Osteoblast (primary cell): ENCODE results near the gene TRPV3. TPM values are rescaled to one million over a fixed set of nuclear protein-coding genes. Genes with fewer than 3 reads are reported as not detected.

ENCODE experiments used
- DNase-seq: peaks from one replicate; pipeline ENCODE4 v3.0.0; 2011; ENCODE audit warnings: low spot score, mixed read lengths; ENCODE audit not compliant: insufficient read length; ENCODE audit errors: missing footprints
- H2AFZ ChIP-seq: 2 replicates; pipeline ENCODE4 v1.6.0; 2011; ENCODE audit warnings: mild to moderate bottlenecking, low read length
- H3K27ac ChIP-seq: 2 replicates; pipeline ENCODE4 v1.5.1; 2011; ENCODE audit warnings: mild to moderate bottlenecking, low read depth, low read length, moderate library complexity
- H3K27me3 ChIP-seq: 2 replicates; pipeline ENCODE4 v1.6.0; 2012; ENCODE audit warnings: mild to moderate bottlenecking, control low read depth, inconsistent platforms, low read length, moderate library complexity; ENCODE audit not compliant: insufficient read depth
- H3K36me3 ChIP-seq: 2 replicates; pipeline ENCODE4 v1.5.1; 2011; ENCODE audit warnings: mild to moderate bottlenecking, low read length, control low read depth, moderate library complexity; ENCODE audit not compliant: insufficient read depth
- H3K4me1 ChIP-seq: 2 replicates; pipeline ENCODE4 v1.5.1; 2011; ENCODE audit warnings: mild to moderate bottlenecking, low read length, control low read depth, moderate library complexity; ENCODE audit not compliant: insufficient read depth
- H3K4me2 ChIP-seq: 2 replicates; pipeline ENCODE4 v1.6.0; 2011; ENCODE audit warnings: mild to moderate bottlenecking, low read length; ENCODE audit not compliant: insufficient read depth
- H3K4me3 ChIP-seq: fragments of 200-600 bp; sonication (generic); 3 replicates; pipeline ENCODE4 v1.5.1; 2012; ENCODE audit warnings: mild to moderate bottlenecking, low read length, inconsistent platforms; ENCODE audit not compliant: insufficient read depth
- H3K79me2 ChIP-seq: 2 replicates; pipeline ENCODE4 v1.6.0; 2012; ENCODE audit warnings: mild to moderate bottlenecking, low read length, control low read depth, inconsistent platforms; ENCODE audit not compliant: insufficient read depth
- H3K9me3 ChIP-seq: 2 replicates; pipeline ENCODE4 v1.5.1; 2011; ENCODE audit warnings: low read depth, low read length, control low read depth
- H4K20me1 ChIP-seq: 2 replicates; pipeline ENCODE4 v1.6.0; 2012; ENCODE audit warnings: mild to moderate bottlenecking, low read length, control low read depth; ENCODE audit not compliant: insufficient read depth
- total RNA-seq: library from RNA; depleted of rRNA; stranded (reverse); fragments of >200 nt; gene quantifications from 2 replicates; pipeline ENCODE4 v1.2.3, GENCODE V29; 2012
- TF ChIP-seq, protein P1 (sequence below): IDR thresholded peaks from 2 replicates; pipeline ENCODE4 v1.5.1; 2011; ENCODE audit warnings: mild to moderate bottlenecking, low read depth, low read length, moderate library complexity; ENCODE audit errors: extremely low read depth

TRPV3 gene
- total RNA-seq, 1 donor: 0.36 TPM

DNA sequence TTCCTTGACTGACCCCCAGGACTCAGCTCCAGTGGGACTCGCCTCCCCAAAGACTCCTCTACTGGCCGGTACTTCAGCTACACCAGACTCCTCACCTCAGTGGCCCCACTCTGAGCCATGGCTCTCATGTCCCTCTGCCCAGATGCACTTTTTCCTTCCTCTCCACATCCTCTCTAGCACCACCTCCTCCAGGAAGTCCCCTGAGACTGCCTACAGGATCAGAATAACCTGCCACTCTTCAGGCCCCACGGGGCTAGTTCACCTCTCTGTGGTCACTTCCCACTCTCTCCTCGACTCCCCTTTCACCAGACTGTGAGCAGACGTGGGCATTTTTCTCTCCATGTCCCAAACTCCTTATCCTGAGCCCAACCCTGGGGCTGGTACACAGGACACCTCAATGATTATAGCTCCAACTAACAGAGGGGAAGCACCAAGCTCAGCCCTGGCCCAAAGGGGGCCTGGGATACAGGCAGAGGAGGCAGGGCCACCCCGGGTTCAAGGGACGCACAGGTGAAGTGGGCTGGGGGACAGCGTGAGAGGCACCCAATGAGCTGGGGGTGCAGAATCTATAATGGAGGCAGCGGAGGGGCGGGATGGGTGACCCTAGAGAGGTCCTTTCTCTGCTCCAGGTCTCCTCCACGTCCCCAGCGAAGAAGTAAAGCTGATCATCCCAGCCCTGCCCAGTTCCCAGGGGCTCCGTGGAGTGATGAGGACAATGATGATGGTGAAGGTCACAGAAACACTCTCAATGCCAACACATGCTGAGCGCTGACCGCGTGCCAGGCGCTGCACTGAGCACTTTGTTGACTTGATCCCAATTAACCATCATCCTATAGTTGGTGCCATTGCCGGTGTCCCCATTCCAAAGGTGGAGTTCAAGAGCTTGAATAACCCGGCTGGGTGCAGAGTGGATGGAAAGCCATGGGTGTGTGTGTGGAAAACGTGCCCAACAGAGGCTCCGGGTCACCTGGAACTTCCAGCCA lies 3.9 kb downstream of the TRPV3 start:
- Histone ChIP-seq H3K9me3 (no peaks in the 10 kb centered on the region), H4K20me1 (no peaks in the 10 kb centered on the region), H3K27ac (no peak overlapping the region), H2AFZ (no peak overlapping the region), H3K79me2 (no peaks in the 10 kb centered on the region), H3K27me3 (no peaks in the 10 kb centered on the region), H3K4me1 (no peaks in the 10 kb centered on the region), H3K4me2 (no peak overlapping the region), H3K4me3 (no peak overlapping the region), H3K36me3 (no peaks in the 10 kb centered on the region)
- DNase-seq: peak; percentile 85
- TF ChIP-seq, protein P1, sequence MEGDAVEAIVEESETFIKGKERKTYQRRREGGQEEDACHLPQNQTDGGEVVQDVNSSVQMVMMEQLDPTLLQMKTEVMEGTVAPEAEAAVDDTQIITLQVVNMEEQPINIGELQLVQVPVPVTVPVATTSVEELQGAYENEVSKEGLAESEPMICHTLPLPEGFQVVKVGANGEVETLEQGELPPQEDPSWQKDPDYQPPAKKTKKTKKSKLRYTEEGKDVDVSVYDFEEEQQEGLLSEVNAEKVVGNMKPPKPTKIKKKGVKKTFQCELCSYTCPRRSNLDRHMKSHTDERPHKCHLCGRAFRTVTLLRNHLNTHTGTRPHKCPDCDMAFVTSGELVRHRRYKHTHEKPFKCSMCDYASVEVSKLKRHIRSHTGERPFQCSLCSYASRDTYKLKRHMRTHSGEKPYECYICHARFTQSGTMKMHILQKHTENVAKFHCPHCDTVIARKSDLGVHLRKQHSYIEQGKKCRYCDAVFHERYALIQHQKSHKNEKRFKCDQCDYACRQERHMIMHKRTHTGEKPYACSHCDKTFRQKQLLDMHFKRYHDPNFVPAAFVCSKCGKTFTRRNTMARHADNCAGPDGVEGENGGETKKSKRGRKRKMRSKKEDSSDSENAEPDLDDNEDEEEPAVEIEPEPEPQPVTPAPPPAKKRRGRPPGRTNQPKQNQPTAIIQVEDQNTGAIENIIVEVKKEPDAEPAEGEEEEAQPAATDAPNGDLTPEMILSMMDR: no peak

DNA sequence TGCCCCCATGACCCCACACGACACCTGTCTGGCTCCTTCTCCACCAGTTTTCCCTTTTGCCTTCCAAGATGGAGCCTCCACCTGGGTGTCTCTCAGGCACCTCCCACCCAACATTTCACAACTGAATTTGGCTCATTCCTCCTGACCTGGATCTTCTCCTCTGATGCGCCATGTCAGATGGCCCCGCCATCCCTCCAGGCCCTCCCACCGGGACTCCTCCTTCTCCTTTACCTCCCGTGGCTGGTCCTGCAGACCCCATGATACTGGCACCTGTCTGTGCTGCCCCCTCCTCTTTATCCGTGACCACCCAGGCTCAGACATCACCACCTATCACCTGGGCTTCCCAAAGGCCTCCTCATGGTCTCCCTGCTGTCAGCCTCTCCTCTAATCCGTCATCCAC lies 4.7 kb downstream of the TRPV3 start:
- H3K4me2 ChIP-seq: no peak overlapping the region
- no peak overlapping the region for H2AFZ ChIP-seq
- H3K4me1 ChIP-seq: no peaks in the 10 kb centered on the region
- no peak overlapping the region for H3K4me3 ChIP-seq
- peak; percentile 59 for DNase-seq
- H3K27me3 ChIP-seq: no peaks in the 10 kb centered on the region
- TF ChIP-seq, protein P1: no peak
- H3K79me2 ChIP-seq: no peaks in the 10 kb centered on the region
- H3K36me3 ChIP-seq: no peaks in the 10 kb centered on the region
- H4K20me1 ChIP-seq: no peaks in the 10 kb centered on the region
- no peak overlapping the region for H3K27ac ChIP-seq
- no peaks in the 10 kb centered on the region for H3K9me3 ChIP-seq

DNA sequence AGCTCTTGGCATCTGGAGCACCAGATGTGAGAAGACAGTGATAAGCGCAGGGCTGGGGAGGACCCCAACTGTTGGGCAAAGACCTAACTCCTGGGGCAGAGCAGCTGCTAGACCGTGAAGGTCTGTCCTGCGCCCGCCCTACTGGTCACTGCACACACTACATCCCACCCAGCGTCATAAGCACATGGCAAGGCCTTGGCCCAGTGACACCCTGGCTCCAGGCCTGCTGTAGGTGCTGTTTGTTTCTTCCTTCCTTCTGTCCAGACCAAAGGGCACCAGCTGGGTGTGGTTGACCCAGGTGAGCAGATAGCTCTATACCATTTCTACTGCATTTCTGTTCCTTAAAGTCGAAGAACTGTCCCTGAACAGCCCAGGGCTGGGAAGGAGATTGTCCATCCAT lies 6.4 kb downstream of the TRPV3 start:
- Histone ChIP-seq H3K4me1 (no peaks in the 10 kb centered on the region), H3K79me2 (no peaks in the 10 kb centered on the region), H3K9me3 (no peaks in the 10 kb centered on the region), H4K20me1 (no peaks in the 10 kb centered on the region), H3K4me2 (no peak overlapping the region), H2AFZ (no peak overlapping the region), H3K27ac (no peak overlapping the region), H3K4me3 (no peak overlapping the region), H3K27me3 (no peaks in the 10 kb centered on the region), H3K36me3 (no peaks in the 10 kb centered on the region)
- peak; percentile 69 for DNase-seq
- TF ChIP-seq, protein P1: no peak

DNA sequence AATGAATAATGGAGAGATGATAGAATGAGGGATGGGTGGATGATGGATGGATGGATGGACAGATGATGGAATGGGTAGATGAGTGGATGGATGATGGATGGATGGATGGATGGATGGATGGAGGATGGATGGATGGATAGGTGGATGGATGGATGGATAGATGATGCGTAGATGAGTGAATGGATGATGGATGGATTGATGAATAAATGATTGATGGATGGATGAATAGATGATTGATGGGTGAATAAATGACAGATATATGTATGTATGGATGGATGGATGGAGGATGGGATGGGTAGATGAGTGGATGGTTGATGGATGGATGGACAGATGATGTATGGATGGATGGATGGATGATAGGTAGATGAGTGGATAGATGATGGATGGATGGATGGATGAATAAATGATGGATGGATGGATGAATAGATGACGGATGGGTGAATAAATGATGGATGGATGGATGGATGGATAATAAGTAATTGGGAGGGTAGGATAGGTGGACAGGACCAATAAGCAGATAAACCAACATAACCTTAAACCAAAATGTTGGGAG lies 7.9 kb downstream of the TRPV3 start:
- TF ChIP-seq, protein P1: no peak
- no peak overlapping the region for H3K4me2 ChIP-seq
- no peaks in the 10 kb centered on the region for H4K20me1 ChIP-seq
- H3K9me3 ChIP-seq: no peaks in the 10 kb centered on the region
- no peaks in the 10 kb centered on the region for H3K4me1 ChIP-seq
- H3K4me3 ChIP-seq: no peak overlapping the region
- H3K36me3 ChIP-seq: no peaks in the 10 kb centered on the region
- no peak overlapping the region for H3K27ac ChIP-seq
- no peak overlapping the region for H2AFZ ChIP-seq
- H3K27me3 ChIP-seq: no peaks in the 10 kb centered on the region
- H3K79me2 ChIP-seq: no peaks in the 10 kb centered on the region
- no peak for DNase-seq
